A549 treated with DMSO at 1 μM for 4 hours (cell line): ENCODE results near the gene GRPR. TPM values are rescaled to one million over a fixed set of nuclear protein-coding genes. Genes with fewer than 3 reads are reported as not detected.

Experiments
- total RNA-seq: library from RNA; stranded (reverse); fragments of 200-300 nt; extraction: Qiagen RNA extraction; gene quantifications from 5 replicates; pipeline ENCODE4 v1.2.3, GENCODE V29; 2022; ENCODE audit warnings: low read depth

The GRPR gene
- total RNA-seq = 0.05 to 0.07 TPM in 2 of 5 replicates, not detected in the others

GRCh38 chrX:16123222-16123786 lies at the start of gene GRPR:
GRPR (plus strand) TSS chrX:16123565; CDS start chrX:16123954, 389 bp downstream.

GRCh38 chrX:16167181-16167580 lies 43.8 kb downstream of the GRPR start, which contains the start of gene MAGEB17:
MAGEB17 (plus strand) TSS chrX:16167481; CDS start chrX:16170383, 2,902 bp downstream.

Other genes with a start within 250 kb of the GRPR start
- gene MAGEB17, start 43.9 kb downstream of the GRPR start, total RNA-seq = not detected in 5 replicates